K562 (cell line): ENCODE data around the gene SLC2A8. TPM values are rescaled to one million over a fixed set of nuclear protein-coding genes. Genes with fewer than 3 reads are reported as not detected.

ENCODE experiments used
- ATAC-seq: fragments of 200-7000 bp; cut with Tn5 transposase; 3 replicates; pipeline ENCODE4 v1.9.1; 2020; ENCODE audit warnings: moderate library complexity
- BruUV-seq: library from RNA; stranded (reverse); fragments of 400-500 nt; replicated peaks from 2 replicates; lab custom pipeline; 2021; lab: Mats Ljungman, UMichigan
- CTCF ChIA-PET: fragments of 300-600 bp; formaldehyde crosslinking; extraction: SDS; loops from one replicate; lab custom pipeline; 2021; ENCODE audit warnings: low intra/inter-chr PET ratio; lab: Yijun Ruan, JAX
- POLR2A ChIA-PET: fragments of 300-600, 350-650 bp; sonication (Branson Sonifier 250); formaldehyde crosslinking; extraction: SDS; loops from one replicate; lab custom pipeline; 2021; ENCODE audit warnings: antibody characterized with exemption, inconsistent platforms; lab: Yijun Ruan, JAX
- DNase-seq, 4 experiments: peaks; one replicate each; pipeline versions ENCODE4 v3.0.0 to v3.0.0-alpha.2; 2011 to 2018; ENCODE audit warnings: low spot score in 3 of 4, mixed read lengths in 3 of 4; ENCODE audit errors: extremely low read depth in 1 of 4
- FAIRE-seq: peaks from 2 replicates; lab custom pipeline; 2011; peaks lifted over from hg19 to GRCh38; lab: Jason Lieb, UNC
- H2AFZ ChIP-seq: 2 replicates; pipeline ENCODE4 v1.6.0; 2011; ENCODE audit warnings: low read depth, low read length, control low read depth, inconsistent platforms
- H3K27ac ChIP-seq: fragments of 200-600 bp; 3 replicates; pipeline ENCODE4 v1.8.0; 2011; ENCODE audit warnings: low read depth, mild to moderate bottlenecking, control low read depth, inconsistent platforms, low read length, moderate library complexity, mixed read lengths; ENCODE audit errors: extremely low read depth
- H3K27me3 ChIP-seq, 2 experiments: fragments of 300-600 bp in 1 of 2; 2 replicates in 1 of 2; 3 replicates in 1 of 2; pipeline versions ENCODE4 v1.6.0 to v1.8.0; 2011; ENCODE audit warnings: inconsistent platforms in 2 of 2, low read length in 2 of 2, mild to moderate bottlenecking in 1 of 2, mixed read lengths in 1 of 2, moderate library complexity in 1 of 2; ENCODE audit not compliant: control insufficient read depth in 2 of 2, insufficient read depth in 2 of 2
- H3K36me3 ChIP-seq: fragments of 300-600 bp; 3 replicates; pipeline ENCODE4 v1.8.0; 2011; ENCODE audit warnings: mild to moderate bottlenecking, low read length, inconsistent platforms; ENCODE audit not compliant: control insufficient read depth, insufficient read depth
- H3K4me1 ChIP-seq, 2 experiments: fragments of 200-600 bp in 1 of 2; replicated peaks in 1 of 2; 2 replicates in 1 of 2; 3 replicates in 1 of 2; pipeline versions ENCODE4 v1.5.1 to v1.8.0; 2011; ENCODE audit warnings: inconsistent platforms in 2 of 2, low read length in 2 of 2, mild to moderate bottlenecking in 1 of 2, mixed read lengths in 1 of 2, moderate library complexity in 1 of 2; ENCODE audit not compliant: control insufficient read depth in 2 of 2, insufficient read depth in 2 of 2
- H3K4me2 ChIP-seq: 2 replicates; pipeline ENCODE4 v1.6.1; 2011; ENCODE audit warnings: low read length, control low read depth, inconsistent platforms, mixed read lengths; ENCODE audit not compliant: insufficient read depth
- H3K4me3 ChIP-seq: fragments of 200-600 bp; sonication (generic), shearing (Covaris generic); 2 replicates; pipeline ENCODE4 v1.5.1; 2016; ENCODE audit warnings: control low read depth, inconsistent platforms
- H3K79me2 ChIP-seq: fragments of 200-600 bp; 3 replicates; pipeline ENCODE4 v1.8.0; 2011; ENCODE audit warnings: low read length, inconsistent platforms; ENCODE audit not compliant: control insufficient read depth, insufficient read depth
- H3K9ac ChIP-seq, 2 experiments: 2 replicates each; pipeline versions ENCODE4 v1.6.0 to v1.6.1; 2011; ENCODE audit warnings: low read depth in 2 of 2, low read length in 2 of 2, control low read depth in 1 of 2, inconsistent platforms in 1 of 2, mild to moderate bottlenecking in 1 of 2, mixed read lengths in 1 of 2; ENCODE audit not compliant: insufficient read depth in 1 of 2
- H3K9me1 ChIP-seq: one replicate; pipeline ENCODE4 v1.6.0; 2011; ENCODE audit warnings: inconsistent platforms, mild to moderate bottlenecking, low read length, moderate library complexity; ENCODE audit not compliant: control insufficient read depth, insufficient read depth
- H3K9me3 ChIP-seq: replicated peaks from 2 replicates; pipeline ENCODE4 v1.5.1; 2011; ENCODE audit warnings: low read depth, low read length, inconsistent platforms; ENCODE audit not compliant: control insufficient read depth, insufficient read depth
- H4K20me1 ChIP-seq: replicated peaks from 2 replicates; pipeline ENCODE4 v1.6.1; 2011; ENCODE audit warnings: low read length, inconsistent platforms, mixed read lengths; ENCODE audit not compliant: control insufficient read depth, insufficient read depth
- ARID4B ChIP-seq: sonication (generic); formaldehyde crosslinking; IDR thresholded peaks from 2 replicates; pipeline ENCODE4 v1.8.0; 2022; ENCODE audit warnings: mild to moderate bottlenecking, missing genetic modification reagents
- ILF3 ChIP-seq: fragments of 450-650 bp; IDR thresholded peaks from 2 replicates; pipeline ENCODE4 v1.6.1; 2018; ENCODE audit warnings: antibody characterized with exemption, mild to moderate bottlenecking, moderate library complexity, borderline replicate concordance
- MAFF ChIP-seq: IDR thresholded peaks from 2 replicates; pipeline ENCODE4 v1.6.1; 2012; ENCODE audit warnings: low read length, improper control_type of control experiment
- SMARCE1 ChIP-seq: fragments of 450-650 bp; IDR thresholded peaks from 2 replicates; pipeline ENCODE4 v1.7.1; 2016; ENCODE audit warnings: mild to moderate bottlenecking
- WGBS: fragments of 100-300 bp; shearing (Covaris generic); methylation state at CpG from one replicate; pipeline ENCODE4 v1.1.6; 2016; ENCODE audit warnings: low coverage, mixed read lengths; ENCODE audit not compliant: insufficient coverage; ENCODE audit errors: missing lambda C conversion rate; 5-methylcytosine and 5-hydroxymethylcytosine counted together
- in situ Hi-C: fragments of 300-500 bp; cut with MboI; formaldehyde crosslinking; loops from 4 replicates; pipeline ENCODE4 v1.15.0; 2018; ENCODE audit warnings: inconsistent platforms, mixed read lengths
- intact Hi-C: fragments of 100-400 bp; cut with micrococcal nuclease; formaldehyde crosslinking; loops from 2 replicates; pipeline ENCODE4 v1.14.2; 2022
- polyA plus RNA-seq, 8 experiments: library from polyadenylated mRNA; depleted of rRNA in 4 of 8; stranded (reverse) in 5 of 8; unstranded in 3 of 8; fragments of >200 nt; fragmentation: Nextera tagmentation in 2 of 8; fragmentation: Illumina TruSeq in 1 of 8; extraction: Ambion mirVana in 2 of 8; extraction: Trizol in 1 of 8; gene quantifications; 2 replicates each; pipeline versions ENCODE4 v1.2.1 to v1.2.3, GENCODE V29; 2011 to 2014; ENCODE audit warnings: inconsistent platforms in 1 of 8, missing spikeins in 1 of 8
- total RNA-seq, 7 experiments: library from RNA; depleted of rRNA in 6 of 7; stranded (reverse); fragments of >200 nt in 6 of 7; fragmentation: Illumina TruSeq in 2 of 7; extraction: Trizol in 2 of 7; gene quantifications; 2 replicates each; pipeline versions ENCODE4 v1.2.1 to v1.2.3, GENCODE V29; 2011 to 2021; ENCODE audit warnings: low replicate concordance in 1 of 7

The SLC2A8 gene
- total and polyA plus RNA-seq, 9 of the 15 experiments (the other 6 are each of a cell fraction or from before 2014, with no cell fraction given), result 0.13 to 12.9 (median 5.2) TPM

GRCh38 chr9:127411122-127411521, 14.2 kb downstream of the SLC2A8 start:
- intact Hi-C loops (no loop called here), in situ Hi-C loops (no loop called here)
- Histone ChIP-seq H3K27ac (no peak overlapping the region), H3K27me3 (no peaks in the 10 kb centered on the region), H3K4me1 (peaks cover 6 to 13% of the 10 kb centered on the region in 2 experiments; a peak in 4 of 5 replicates), H2AFZ (no peak overlapping the region), H3K9me1 (peaks cover 6% of the 10 kb centered on the region), H3K36me3 (no peaks in the 10 kb centered on the region), H3K4me2 (no peak overlapping the region), H3K79me2 (no peaks in the 10 kb centered on the region), H4K20me1 (no peaks in the 10 kb centered on the region), H3K4me3 (no peak overlapping the region), H3K9me3 (no peaks in the 10 kb centered on the region), H3K9ac (no peak overlapping the region)
- CTCF ChIA-PET, result no interaction called here
- WGBS, result 48% methylated on average over 4 of the region's 4 CpGs
- ATAC-seq (no peak), DNase-seq (no peak), FAIRE-seq (no peak)
- TF ChIP-seq SMARCE1 (no peak), ARID4B (CRISPR knock-in tag) (no peak), MAFF (no peak), ILF3 (no peak)
- POLR2A ChIA-PET, result no interaction called here
- BruUV-seq, result no TSS peak
